Mucosa of descending colon (tissue), 3 donors: Measurements from ENCODE around the gene RPS23. TPM values are rescaled to one million over a fixed set of nuclear protein-coding genes. Genes with fewer than 3 reads are reported as not detected.

ENCODE experiments used
- ATAC-seq: fragments of 200-7000 bp; cut with Tn5 transposase; one replicate; pipeline ENCODE4 v1.9.1; 2020; ENCODE audit warnings: mild to moderate bottlenecking, moderate library complexity
- DNase-seq, 3 donors: peaks; one replicate each; pipeline ENCODE4 v3.0.0-alpha.2; 2020
- H3K36me3 ChIP-seq: fragments of 200-600 bp; one replicate; pipeline ENCODE4 v1.8.0; 2021; ENCODE audit warnings: low read depth, mild to moderate bottlenecking
- H3K4me1 ChIP-seq: fragments of 200-600 bp; one replicate; pipeline ENCODE4 v1.8.0; 2021; ENCODE audit warnings: low read depth, mild to moderate bottlenecking
- H3K4me3 ChIP-seq: fragments of 200-600 bp; one replicate; pipeline ENCODE4 v1.8.0; 2021; ENCODE audit warnings: mild to moderate bottlenecking
- H3K9me3 ChIP-seq: fragments of 200-600 bp; one replicate; pipeline ENCODE4 v1.8.0; 2021; ENCODE audit warnings: mild to moderate bottlenecking
- intact Hi-C, 2 donors: fragments of 100-400 bp; cut with DNase I in 1 of 2; cut with micrococcal nuclease in 1 of 2; formaldehyde crosslinking; loops; one replicate each; pipeline versions ENCODE4 v1.11.0 to v1.11.1; 2022; cut with DNase I, micrococcal nuclease
- total RNA-seq, 3 donors: library from RNA; stranded (reverse); fragmentation: NEBNext Ultra II Directional in 2 of 3; extraction: Animal tissue kit (Norgen Biotek cat#: 25700) in 2 of 3; gene quantifications; one replicate each; pipeline versions ENCODE4 v1.2.1 to v1.2.4, GENCODE V29; 2021 to 2023
- TF ChIP-seq, protein P1 (sequence below): fragments of 200-600 bp; IDR thresholded peaks from one replicate; pipeline ENCODE4 v1.8.0; 2022; ENCODE audit warnings: antibody characterized with exemption, mild to moderate bottlenecking
- donor health status: DM: no; HTN: no; CAD: no; lungs with moderate emphysema.
- donor health status: DM: no; HTN: no; CAD: no.
- donor health status: DM: no; HTN: yes; CAD: no.

RPS23 gene
- total RNA-seq, 3 donors from 2014 or later = 1,146 to 1,498 (median 1,222) TPM

DNA sequence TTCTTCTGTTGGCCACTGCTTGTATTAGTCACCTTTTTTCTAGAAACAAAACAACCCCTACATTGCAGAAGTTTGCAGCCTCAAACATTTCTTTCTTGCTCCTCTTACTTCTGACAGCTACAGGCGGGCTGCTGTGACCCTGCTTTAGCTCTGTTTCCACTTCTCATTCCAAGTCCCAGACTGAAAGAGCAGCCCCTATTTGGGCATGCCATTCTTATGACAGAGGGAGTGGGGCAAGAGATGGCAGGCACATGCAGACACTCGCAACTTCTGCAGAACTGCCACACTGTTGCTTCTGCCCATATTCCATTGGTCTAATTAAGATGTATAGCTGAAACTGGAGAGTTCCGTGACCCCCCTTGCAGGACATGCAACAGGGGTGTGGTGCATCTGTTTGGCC lies 19.6 kb upstream of the RPS23 start:
- H3K4me3 ChIP-seq = no peak overlapping the region
- H3K4me1 ChIP-seq = no peaks in the 10 kb centered on the region
- no peaks in the 10 kb centered on the region for H3K9me3 ChIP-seq
- no peak for ATAC-seq
- no peaks in the 10 kb centered on the region for H3K36me3 ChIP-seq
- TF ChIP-seq, protein P1, sequence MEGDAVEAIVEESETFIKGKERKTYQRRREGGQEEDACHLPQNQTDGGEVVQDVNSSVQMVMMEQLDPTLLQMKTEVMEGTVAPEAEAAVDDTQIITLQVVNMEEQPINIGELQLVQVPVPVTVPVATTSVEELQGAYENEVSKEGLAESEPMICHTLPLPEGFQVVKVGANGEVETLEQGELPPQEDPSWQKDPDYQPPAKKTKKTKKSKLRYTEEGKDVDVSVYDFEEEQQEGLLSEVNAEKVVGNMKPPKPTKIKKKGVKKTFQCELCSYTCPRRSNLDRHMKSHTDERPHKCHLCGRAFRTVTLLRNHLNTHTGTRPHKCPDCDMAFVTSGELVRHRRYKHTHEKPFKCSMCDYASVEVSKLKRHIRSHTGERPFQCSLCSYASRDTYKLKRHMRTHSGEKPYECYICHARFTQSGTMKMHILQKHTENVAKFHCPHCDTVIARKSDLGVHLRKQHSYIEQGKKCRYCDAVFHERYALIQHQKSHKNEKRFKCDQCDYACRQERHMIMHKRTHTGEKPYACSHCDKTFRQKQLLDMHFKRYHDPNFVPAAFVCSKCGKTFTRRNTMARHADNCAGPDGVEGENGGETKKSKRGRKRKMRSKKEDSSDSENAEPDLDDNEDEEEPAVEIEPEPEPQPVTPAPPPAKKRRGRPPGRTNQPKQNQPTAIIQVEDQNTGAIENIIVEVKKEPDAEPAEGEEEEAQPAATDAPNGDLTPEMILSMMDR = no peak
- intact Hi-C loops = no loop called here
- DNase-seq = no peak

DNA sequence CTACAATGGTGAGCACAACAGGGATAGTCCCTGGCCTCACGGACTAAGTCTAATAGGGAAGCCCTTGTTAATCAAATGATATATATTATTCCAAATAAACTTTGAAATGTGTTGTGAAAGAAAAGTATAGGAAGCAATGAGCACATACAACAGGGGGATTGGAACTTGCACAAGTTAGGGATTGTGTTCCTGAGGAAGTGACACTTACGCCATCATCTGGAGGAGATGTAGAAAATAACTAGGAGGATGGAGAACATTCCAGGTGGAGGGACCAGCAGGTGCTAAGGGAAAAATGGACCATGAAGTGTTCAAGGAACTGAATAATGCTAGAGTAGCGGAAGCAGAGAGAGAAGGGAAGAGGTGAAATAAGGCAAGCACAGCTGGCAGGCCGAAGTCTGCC lies 18.8 kb upstream of the RPS23 start:
- intact Hi-C loops = no loop called here
- DNase-seq (no peak), ATAC-seq (no peak)
- TF ChIP-seq, protein P1 = no peak
- no peaks in the 10 kb centered on the region for H3K4me1 ChIP-seq
- H3K9me3 ChIP-seq = no peaks in the 10 kb centered on the region
- no peaks in the 10 kb centered on the region for H3K36me3 ChIP-seq
- H3K4me3 ChIP-seq = no peak overlapping the region

DNA sequence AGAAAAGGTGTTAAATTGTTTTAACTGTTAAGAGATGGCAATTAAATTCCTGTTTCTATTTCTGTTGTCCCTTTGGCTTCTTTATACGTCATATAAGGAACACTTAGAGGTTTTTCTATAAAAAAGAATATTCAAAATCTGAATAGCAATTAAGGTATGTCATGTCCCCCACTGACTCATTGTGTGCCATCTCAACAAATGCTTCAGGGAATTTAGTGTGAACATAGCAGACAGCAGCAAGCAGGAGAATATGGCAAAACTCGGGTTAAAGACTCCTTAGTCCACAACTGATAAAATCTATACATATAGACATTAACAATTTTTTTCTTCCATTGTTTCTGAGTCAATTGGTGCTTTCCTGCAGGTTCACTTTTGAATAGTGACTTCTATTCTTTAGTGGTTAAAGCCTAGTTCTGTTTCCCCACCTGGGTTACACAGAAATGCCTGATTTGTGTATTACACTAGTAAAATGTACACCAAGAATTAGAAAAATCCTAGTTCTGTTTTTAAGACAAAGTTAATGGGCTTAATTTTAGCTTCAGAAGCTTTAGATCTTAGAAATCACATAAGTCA lies 17.9 kb upstream of the RPS23 start:
- ATAC-seq = no peak
- Histone ChIP-seq H3K36me3 (no peaks in the 10 kb centered on the region), H3K4me1 (no peaks in the 10 kb centered on the region), H3K9me3 (no peaks in the 10 kb centered on the region), H3K4me3 (no peak overlapping the region)
- TF ChIP-seq, protein P1 = no peak
- no peak for DNase-seq
- intact Hi-C loops = no loop called here

DNA sequence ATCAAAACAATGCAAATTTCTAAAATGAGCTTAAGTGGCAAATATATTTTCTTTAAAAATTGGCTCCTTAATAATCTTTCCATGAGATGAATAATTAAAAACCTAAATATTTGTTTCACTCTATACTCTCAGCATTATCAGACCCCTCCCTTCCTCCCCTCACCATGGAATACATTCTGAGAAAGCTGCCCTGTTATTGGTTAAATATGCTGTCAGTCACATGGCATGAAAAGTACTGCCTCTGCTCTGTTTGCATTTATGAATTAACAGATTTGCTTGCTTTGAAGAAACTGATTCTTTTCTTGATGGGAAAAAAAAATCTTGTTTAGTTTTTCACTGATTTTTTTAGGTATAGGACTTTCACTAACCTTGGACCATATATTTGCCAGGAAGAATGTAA lies 17.0 kb upstream of the RPS23 start:
- ATAC-seq (no peak), DNase-seq (no peak)
- TF ChIP-seq, protein P1 = no peak
- no peak overlapping the region for H3K4me3 ChIP-seq
- no peaks in the 10 kb centered on the region for H3K9me3 ChIP-seq
- no peaks in the 10 kb centered on the region for H3K4me1 ChIP-seq
- no peaks in the 10 kb centered on the region for H3K36me3 ChIP-seq
- intact Hi-C loops = no loop called here

DNA sequence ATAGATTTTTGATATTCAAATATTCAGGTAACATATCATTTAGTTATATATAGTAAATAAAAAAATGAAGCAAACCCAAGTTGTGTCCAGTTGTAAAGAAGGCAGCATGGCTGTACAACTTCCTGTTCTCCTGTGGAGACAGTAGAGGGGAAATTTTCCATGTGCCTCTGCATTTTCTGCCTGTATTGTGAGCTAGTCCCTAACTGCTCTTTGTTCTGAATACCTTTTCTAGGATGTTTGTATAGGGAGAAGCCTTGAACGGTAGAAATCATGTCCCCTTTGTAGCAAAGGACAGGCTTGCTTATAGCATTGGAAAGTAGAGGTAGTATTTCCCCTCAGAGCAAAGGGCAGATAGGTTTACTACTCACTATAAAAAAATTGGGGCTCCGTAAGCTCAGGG lies 13.3 kb upstream of the RPS23 start:
- no peak overlapping the region for H3K4me3 ChIP-seq
- no peaks in the 10 kb centered on the region for H3K36me3 ChIP-seq
- TF ChIP-seq, protein P1 = no peak
- no peaks in the 10 kb centered on the region for H3K9me3 ChIP-seq
- intact Hi-C loops = no loop called here
- no peak for DNase-seq
- no peaks in the 10 kb centered on the region for H3K4me1 ChIP-seq
- ATAC-seq = no peak

DNA sequence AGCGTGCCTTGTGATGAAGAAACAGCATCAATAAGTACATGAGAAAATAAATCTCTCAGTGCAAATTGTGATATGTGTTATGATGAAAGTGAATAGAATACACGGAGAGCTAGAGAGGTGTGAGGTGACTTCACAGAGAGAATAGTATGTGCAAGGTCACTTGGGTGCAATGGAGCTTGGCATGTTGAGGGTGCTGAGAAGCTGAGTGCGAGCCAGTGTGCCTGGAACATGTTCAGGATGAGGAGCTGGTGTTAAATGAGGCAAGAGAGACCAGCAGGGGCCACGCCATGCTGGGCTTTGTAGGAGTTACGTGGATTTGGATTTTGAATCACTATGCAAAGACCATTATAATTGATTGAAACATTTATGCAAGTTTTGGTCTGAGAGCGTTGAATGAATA lies 12.8 kb upstream of the RPS23 start:
- Histone ChIP-seq H3K9me3 (no peaks in the 10 kb centered on the region), H3K4me1 (no peaks in the 10 kb centered on the region), H3K36me3 (no peaks in the 10 kb centered on the region), H3K4me3 (no peak overlapping the region)
- TF ChIP-seq, protein P1 = no peak
- ATAC-seq (no peak), DNase-seq (no peak)
- intact Hi-C loops = no loop called here
